ENCODE measurements around the gene C1orf53. TPM values are rescaled to one million over a fixed set of nuclear protein-coding genes. Genes with fewer than 3 reads are reported as not detected.

Gene C1orf53
- total and polyA plus RNA-seq, 9 of the 15 experiments (the other 6 are each of a cell fraction or from before 2014, with no cell fraction given) = 0.31 to 3.2 (median 2.3) TPM

DNA sequence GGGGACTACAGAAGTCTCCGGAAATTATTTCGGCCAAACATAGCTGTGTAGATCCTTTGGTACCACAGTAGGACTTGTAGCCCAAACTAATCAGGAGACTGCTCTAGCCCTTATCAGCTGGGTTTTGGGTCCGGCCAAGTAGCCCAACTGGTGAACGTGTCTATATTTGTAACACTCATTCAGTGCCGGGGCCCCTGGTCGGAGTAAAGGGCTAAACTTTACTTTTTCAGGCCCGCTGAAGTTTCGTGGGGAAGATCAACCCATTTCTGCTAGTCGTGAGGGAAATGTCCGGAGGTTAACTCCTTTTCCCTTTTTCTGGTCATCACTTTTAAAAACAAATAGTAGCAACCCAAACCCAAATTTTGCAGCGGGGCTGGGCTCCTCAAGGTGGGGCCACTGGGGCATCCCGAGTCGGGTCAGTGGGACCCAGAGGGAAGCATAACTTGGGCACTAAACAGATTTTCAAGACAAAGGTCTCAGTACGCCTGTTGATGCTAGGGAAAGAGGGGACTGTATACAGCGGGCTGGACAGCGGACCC lies 16.4 kb downstream of the C1orf53 start:
- no peak for TF ChIP-seq CBX8 (IDR thresholded peaks at IDR 0.05; ENCODE audit: borderline replicate concordance, extremely low read depth, low read depth, low read length, poor library complexity, severe bottlenecking)
- TF ChIP-seq ZC3H4 (CRISPR knock-in tag; IDR thresholded peaks at IDR 0.05; ENCODE audit: borderline replicate concordance) = no peak
- TF ChIP-seq, protein P1, sequence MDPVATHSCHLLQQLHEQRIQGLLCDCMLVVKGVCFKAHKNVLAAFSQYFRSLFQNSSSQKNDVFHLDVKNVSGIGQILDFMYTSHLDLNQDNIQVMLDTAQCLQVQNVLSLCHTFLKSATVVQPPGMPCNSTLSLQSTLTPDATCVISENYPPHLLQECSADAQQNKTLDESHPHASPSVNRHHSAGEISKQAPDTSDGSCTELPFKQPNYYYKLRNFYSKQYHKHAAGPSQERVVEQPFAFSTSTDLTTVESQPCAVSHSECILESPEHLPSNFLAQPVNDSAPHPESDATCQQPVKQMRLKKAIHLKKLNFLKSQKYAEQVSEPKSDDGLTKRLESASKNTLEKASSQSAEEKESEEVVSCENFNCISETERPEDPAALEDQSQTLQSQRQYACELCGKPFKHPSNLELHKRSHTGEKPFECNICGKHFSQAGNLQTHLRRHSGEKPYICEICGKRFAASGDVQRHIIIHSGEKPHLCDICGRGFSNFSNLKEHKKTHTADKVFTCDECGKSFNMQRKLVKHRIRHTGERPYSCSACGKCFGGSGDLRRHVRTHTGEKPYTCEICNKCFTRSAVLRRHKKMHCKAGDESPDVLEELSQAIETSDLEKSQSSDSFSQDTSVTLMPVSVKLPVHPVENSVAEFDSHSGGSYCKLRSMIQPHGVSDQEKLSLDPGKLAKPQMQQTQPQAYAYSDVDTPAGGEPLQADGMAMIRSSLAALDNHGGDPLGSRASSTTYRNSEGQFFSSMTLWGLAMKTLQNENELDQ (CRISPR knock-in tag; IDR thresholded peaks at IDR 0.05; ENCODE audit: borderline replicate concordance) = no peak
- TF ChIP-seq, protein P2, sequence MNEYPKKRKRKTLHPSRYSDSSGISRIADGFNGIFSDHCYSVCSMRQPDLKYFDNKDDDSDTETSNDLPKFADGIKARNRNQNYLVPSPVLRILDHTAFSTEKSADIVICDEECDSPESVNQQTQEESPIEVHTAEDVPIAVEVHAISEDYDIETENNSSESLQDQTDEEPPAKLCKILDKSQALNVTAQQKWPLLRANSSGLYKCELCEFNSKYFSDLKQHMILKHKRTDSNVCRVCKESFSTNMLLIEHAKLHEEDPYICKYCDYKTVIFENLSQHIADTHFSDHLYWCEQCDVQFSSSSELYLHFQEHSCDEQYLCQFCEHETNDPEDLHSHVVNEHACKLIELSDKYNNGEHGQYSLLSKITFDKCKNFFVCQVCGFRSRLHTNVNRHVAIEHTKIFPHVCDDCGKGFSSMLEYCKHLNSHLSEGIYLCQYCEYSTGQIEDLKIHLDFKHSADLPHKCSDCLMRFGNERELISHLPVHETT (CRISPR knock-in tag; conservative IDR thresholded peaks at IDR 0.05 in 1 of 2, IDR thresholded peaks at IDR 0.05 in 1 of 2) = no peak
- TF ChIP-seq ZC3H11A (IDR thresholded peaks at IDR 0.05; ENCODE audit: low read depth, low read length) = no peak
- TF ChIP-seq BMI1 (IDR thresholded peaks at IDR 0.05; ENCODE audit: low read length) = 0 out of 2 replicates have a peak, but pooled peaks have one; percentile 5
- TF ChIP-seq ZNF316 (IDR thresholded peaks at IDR 0.05) = no peak
- no peaks in the 10 kb centered on the region for H3K79me2 ChIP-seq (ENCODE audit: control insufficient read depth, insufficient read depth, low read length)
- ATAC-seq (no peak), DNase-seq (ENCODE audit: extremely low read depth in 1 of 4, low spot score in 3 of 4) (no peak), FAIRE-seq (peak; percentile 44)
- no peak overlapping the region for H3K4me2 ChIP-seq (ENCODE audit: insufficient read depth, low read length)
- CTCF ChIA-PET (ENCODE audit: low intra/inter-chr PET ratio) = no interaction called here
- no peak overlapping the region for H2AFZ ChIP-seq (ENCODE audit: low read depth, low read length)
- no TSS peak for BruUV-seq (replicated peaks)
- peaks cover 10 to 33% of the 10 kb centered on the region in 2 experiments; a peak in 4 of 5 replicates for H3K4me1 ChIP-seq (replicated peaks in 1 of 2; ENCODE audit: control insufficient read depth in 2 of 2, insufficient read depth in 2 of 2, low read length in 2 of 2)
- intact Hi-C loops (cut with micrococcal nuclease) (loop anchor here (5.0 kb wide), 1 partner anchor 517 kb away; no protein-coding TSS in a partner anchor), in situ Hi-C loops (cut with MboI) (no loop called here)
- H4K20me1 ChIP-seq (replicated peaks; ENCODE audit: control insufficient read depth, insufficient read depth, low read length) = no peaks in the 10 kb centered on the region
- no peaks in the 10 kb centered on the region for H3K36me3 ChIP-seq (ENCODE audit: control insufficient read depth, insufficient read depth, low read length)
- no peaks in the 10 kb centered on the region for H3K9me1 ChIP-seq (ENCODE audit: control insufficient read depth, insufficient read depth, low read length)
- H3K9ac ChIP-seq (ENCODE audit: insufficient read depth in 1 of 2, low read depth in 2 of 2, low read length in 2 of 2) = no peak overlapping the region
- POLR2A ChIA-PET = interaction anchor here (0.8 kb wide), 1 partner anchor 17 kb away, joined by 3 read pairs; no protein-coding TSS in a partner anchor
- WGBS (ENCODE audit: insufficient coverage, low coverage, missing lambda C conversion rate) = 26% methylated on average over 16 of the region's 16 CpGs
- no peak overlapping the region for H3K4me3 ChIP-seq
- H3K27ac ChIP-seq (ENCODE audit: extremely low read depth, low read depth, low read length) = no peak overlapping the region
- peaks cover 72 to 84% of the 10 kb centered on the region in 2 experiments for H3K27me3 ChIP-seq (ENCODE audit: control insufficient read depth in 2 of 2, insufficient read depth in 2 of 2, low read length in 2 of 2)
- no peaks in the 10 kb centered on the region for H3K9me3 ChIP-seq (replicated peaks; ENCODE audit: control insufficient read depth, insufficient read depth, low read depth, low read length)
